ENCODE measurements around the gene TMEM115. TPM values are rescaled to one million over a fixed set of nuclear protein-coding genes. Genes with fewer than 3 reads are reported as not detected.

The TMEM115 gene
- total RNA-seq, 1 donor from 2014 or later = 40.1 TPM

DNA sequence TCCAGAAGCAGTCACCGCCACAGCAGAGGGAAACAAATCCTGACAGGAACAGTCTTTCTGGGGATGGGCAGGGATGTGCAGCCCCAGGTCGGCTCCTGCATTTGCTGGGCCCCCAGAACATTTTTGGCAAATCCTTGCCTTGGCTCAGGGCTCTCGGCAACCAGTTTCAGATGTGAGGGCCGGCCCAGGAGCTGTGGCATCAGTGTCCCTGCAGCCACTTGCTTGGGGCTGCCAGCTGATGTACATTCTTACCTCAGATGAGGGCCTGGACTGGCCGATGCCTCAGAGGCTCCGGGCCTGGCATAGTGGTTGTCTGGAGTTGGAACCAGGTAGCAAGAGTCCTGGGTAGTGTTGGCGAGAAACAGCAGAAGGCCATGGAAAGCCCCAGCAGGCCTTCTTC lies 4.5 kb downstream of the TMEM115 start:
- TF ChIP-seq, protein P1, sequence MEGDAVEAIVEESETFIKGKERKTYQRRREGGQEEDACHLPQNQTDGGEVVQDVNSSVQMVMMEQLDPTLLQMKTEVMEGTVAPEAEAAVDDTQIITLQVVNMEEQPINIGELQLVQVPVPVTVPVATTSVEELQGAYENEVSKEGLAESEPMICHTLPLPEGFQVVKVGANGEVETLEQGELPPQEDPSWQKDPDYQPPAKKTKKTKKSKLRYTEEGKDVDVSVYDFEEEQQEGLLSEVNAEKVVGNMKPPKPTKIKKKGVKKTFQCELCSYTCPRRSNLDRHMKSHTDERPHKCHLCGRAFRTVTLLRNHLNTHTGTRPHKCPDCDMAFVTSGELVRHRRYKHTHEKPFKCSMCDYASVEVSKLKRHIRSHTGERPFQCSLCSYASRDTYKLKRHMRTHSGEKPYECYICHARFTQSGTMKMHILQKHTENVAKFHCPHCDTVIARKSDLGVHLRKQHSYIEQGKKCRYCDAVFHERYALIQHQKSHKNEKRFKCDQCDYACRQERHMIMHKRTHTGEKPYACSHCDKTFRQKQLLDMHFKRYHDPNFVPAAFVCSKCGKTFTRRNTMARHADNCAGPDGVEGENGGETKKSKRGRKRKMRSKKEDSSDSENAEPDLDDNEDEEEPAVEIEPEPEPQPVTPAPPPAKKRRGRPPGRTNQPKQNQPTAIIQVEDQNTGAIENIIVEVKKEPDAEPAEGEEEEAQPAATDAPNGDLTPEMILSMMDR (IDR thresholded peaks at IDR 0.05) = no peak
- H3K4me3 ChIP-seq = no peak overlapping the region
- intact Hi-C loops (cut with DNase I) = no loop called here
- peaks cover 36% of the 10 kb centered on the region for H3K36me3 ChIP-seq
- DNase-seq (no peak), ATAC-seq (no peak)
- H3K27ac ChIP-seq = no peak overlapping the region
- H3K9me3 ChIP-seq = no peaks in the 10 kb centered on the region
- no peaks in the 10 kb centered on the region for H3K27me3 ChIP-seq
- H3K4me1 ChIP-seq = peaks cover 47% of the 10 kb centered on the region

DNA sequence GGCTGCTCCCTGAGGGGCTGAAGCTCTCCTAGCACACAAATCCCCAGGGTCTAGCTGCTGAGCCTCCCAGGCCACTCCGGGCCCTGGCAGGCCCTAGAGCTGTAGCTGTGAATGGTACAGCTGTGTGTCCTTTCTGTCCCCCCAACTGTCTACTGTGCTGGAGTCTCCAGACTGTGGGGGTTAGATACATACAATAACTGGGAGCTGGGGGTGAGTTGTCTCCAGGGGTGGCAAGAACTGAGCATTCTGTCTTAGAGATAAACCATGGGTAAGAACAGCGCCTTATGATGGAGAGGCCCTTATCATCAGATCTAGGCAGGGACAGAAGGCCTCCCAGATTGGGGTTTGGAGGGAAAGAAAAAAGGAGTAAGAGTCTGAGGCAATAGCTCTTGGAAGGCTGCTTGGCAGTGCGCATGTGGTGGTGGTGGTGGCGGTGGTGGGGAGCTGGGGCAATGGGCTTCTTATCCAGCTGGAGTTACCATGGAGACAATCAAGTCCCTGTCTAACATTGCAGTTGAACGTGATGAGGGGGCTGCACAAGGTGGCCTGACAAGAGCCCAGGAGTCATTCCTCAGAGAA lies 5.0 kb downstream of the TMEM115 start:
- Histone ChIP-seq H3K27ac (no peak overlapping the region), H3K4me1 (peaks cover 53% of the 10 kb centered on the region), H3K36me3 (peaks cover 36% of the 10 kb centered on the region), H3K27me3 (no peaks in the 10 kb centered on the region), H3K9me3 (no peaks in the 10 kb centered on the region), H3K4me3 (no peak overlapping the region)
- DNase-seq = no peak
- ATAC-seq = no peak
- intact Hi-C loops (cut with DNase I) = no loop called here
- TF ChIP-seq, protein P1 (IDR thresholded peaks at IDR 0.05) = no peak

DNA sequence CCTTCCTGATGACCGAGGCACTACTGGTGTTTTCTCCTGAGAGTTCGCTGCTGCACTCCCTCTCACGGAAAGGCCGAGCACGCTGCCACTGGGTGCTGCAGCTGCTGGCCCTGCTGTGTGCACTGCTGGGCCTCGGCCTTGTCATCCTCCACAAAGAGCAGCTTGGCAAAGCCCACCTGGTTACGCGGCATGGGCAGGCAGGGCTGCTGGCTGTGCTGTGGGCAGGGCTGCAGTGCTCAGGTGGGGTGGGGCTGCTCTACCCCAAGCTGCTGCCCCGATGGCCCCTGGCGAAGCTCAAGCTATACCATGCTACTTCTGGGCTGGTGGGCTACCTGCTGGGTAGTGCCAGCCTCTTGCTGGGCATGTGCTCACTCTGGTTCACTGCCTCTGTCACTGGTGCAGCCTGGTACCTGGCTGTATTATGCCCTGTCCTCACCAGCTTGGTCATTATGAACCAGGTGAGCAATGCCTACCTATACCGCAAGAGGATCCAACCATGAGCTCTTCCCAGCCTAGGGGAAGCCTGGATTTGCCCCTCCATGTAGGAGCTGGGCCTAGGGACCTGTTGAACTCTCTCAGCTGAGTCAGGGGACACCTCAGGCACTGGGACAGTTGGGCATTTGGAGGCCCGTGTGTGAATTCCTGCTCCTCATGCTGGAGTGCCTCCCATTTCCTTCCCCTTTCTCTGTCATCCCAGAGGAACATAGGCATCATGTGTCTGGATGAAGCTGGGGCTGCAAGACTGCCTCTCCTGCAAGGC lies 5.9 kb downstream of the TMEM115 start:
- H3K27ac ChIP-seq = no peak overlapping the region
- H3K36me3 ChIP-seq = peaks cover 45% of the 10 kb centered on the region
- peaks cover 54% of the 10 kb centered on the region for H3K4me1 ChIP-seq
- intact Hi-C loops (cut with DNase I) = no loop called here
- H3K4me3 ChIP-seq = no peak overlapping the region
- DNase-seq (no peak), ATAC-seq (no peak)
- TF ChIP-seq, protein P1 (IDR thresholded peaks at IDR 0.05) = no peak
- H3K27me3 ChIP-seq = no peaks in the 10 kb centered on the region
- H3K9me3 ChIP-seq = no peaks in the 10 kb centered on the region

DNA sequence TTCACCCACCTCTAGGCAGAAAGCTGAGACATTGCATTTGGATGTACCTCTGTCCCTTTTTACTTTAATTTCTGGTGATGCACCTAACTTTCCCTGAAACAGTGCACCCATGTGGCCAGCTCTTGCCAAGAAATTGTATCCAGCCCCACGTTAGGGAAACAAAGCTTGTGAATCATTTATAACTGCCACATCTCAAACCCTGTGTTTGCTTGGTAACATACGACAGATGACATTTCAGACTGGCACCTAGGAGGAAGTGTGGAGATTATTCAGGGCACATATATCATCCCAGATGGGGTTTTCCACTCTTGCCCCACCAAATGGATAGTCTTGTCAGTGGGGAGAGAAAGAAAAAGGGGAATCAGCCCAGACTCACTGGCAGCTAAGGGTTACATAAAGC lies 6.5 kb downstream of the TMEM115 start:
- TF ChIP-seq, protein P1 (IDR thresholded peaks at IDR 0.05) = peak; percentile 5
- DNase-seq (no peak), ATAC-seq (no peak)
- Histone ChIP-seq H3K9me3 (no peaks in the 10 kb centered on the region), H3K36me3 (peaks cover 51% of the 10 kb centered on the region), H3K4me1 (peaks cover 48% of the 10 kb centered on the region), H3K27me3 (no peaks in the 10 kb centered on the region), H3K27ac (no peak overlapping the region), H3K4me3 (no peak overlapping the region)
- intact Hi-C loops (cut with DNase I) = no loop called here

DNA sequence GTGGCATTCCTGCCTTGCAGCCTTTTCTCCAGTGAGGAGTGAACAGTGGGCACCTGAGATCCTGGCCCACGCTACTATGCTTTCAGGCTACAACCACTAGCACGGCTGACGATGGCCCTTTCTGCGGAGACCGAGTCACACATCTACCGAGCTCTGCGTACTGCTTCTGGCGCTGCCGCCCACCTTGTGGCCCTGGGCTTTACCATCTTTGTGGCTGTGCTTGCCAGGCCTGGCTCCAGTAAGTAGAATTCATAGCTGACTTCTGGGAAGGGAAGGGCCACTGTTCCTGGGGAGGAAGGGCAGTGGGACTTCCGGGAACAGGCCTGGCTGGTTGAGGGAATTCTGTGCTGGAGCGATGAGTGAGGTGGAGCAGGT lies 8.0 kb downstream of the TMEM115 start:
- intact Hi-C loops (cut with DNase I) = no loop called here
- Histone ChIP-seq H3K27ac (peak overlapping the region; percentile 92), H3K27me3 (no peaks in the 10 kb centered on the region), H3K4me1 (peaks cover 33% of the 10 kb centered on the region), H3K36me3 (peaks cover 55% of the 10 kb centered on the region), H3K9me3 (no peaks in the 10 kb centered on the region), H3K4me3 (peak overlapping the region; percentile 73)
- TF ChIP-seq, protein P1 (IDR thresholded peaks at IDR 0.05) = no peak
- ATAC-seq (no peak), DNase-seq (no peak)
